ENCODE data around the gene EHD1. TPM values are rescaled to one million over a fixed set of nuclear protein-coding genes. Genes with fewer than 3 reads are reported as not detected.
A peak's percentile ranks its signal among the peaks of the same experiment; 100 is the strongest.

The EHD1 gene
- polyA plus RNA-seq, 2 of the 4 experiments (the other 2 are of a cell fraction): 25.9 to 37.8 TPM

DNA sequence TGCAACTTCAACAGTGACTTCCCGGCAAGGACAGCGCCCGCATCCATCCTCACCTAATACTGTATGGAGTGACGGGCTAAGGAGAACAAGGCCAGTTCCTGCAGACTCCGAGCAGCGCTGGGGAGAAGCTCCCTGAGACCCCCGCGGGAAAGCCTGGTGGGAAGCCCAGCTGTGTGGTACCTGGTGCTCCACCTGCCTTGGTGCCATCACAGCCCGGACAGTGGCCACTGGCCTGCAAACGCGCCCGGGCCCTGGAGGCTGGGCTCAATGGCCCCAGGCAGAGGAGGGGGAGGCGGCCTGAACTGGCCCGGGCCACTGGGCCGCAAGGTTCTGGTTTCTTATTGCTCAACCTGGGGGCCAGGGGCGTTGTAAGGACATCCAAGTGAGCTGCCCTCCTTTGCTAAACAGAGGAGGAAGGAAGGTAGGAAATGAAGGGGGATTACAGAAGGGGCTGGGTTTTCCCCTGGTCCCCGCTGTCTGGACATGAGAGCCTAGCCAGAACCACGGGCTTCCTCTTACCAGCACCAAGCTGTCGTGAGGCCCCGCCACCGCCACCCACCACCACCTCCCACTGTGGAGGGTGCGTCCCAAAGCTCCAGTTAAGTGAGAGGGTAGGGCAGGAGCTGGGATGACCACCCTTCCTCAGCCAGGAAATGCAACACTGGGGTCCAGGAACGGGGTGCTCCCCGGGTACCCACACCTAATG, 25.5 kb downstream of the EHD1 start:
- Histone ChIP-seq H3K27ac (peak overlapping the region; percentile 91 to 92), H3K4me2 (no peak overlapping the region; the same call in 2 of the 3 replicates), H3K4me3 (no peak overlapping the region), H3K9me3 (no peaks in the 10 kb centered on the region), H3K4me1 (peaks cover 96% of the 10 kb centered on the region)
- FAIRE-seq: no peak
- POLR2A ChIA-PET: interaction anchor here (1.1 kb wide), 1 partner anchor 27 kb away, joined by 3 read pairs; no protein-coding TSS in a partner anchor
- WGBS (ENCODE audit: missing lambda C conversion rate): 88% methylated on average over 22 of the region's 24 CpGs
- TF ChIP-seq HOXA7 (CRISPR knock-in tag; IDR thresholded peaks at IDR 0.05) (no peak), EHF (CRISPR knock-in tag; IDR thresholded peaks at IDR 0.05) (no peak), ZC3H11A (IDR thresholded peaks at IDR 0.05) (no peak), CBX8 (IDR thresholded peaks at IDR 0.05) (no peak), SMC3 (IDR thresholded peaks at IDR 0.05) (no peak), RAD21 (conservative IDR thresholded peaks at IDR 0.05 in 1 of 2, IDR thresholded peaks at IDR 0.05 in 1 of 2) (no peak), NFE2L2 (conservative IDR thresholded peaks at IDR 0.05; ENCODE audit: low read length) (no peak), TFCP2L1 (CRISPR knock-in tag; IDR thresholded peaks at IDR 0.05) (no peak), CHD4 (IDR thresholded peaks at IDR 0.05; ENCODE audit: borderline replicate concordance) (no peak), JUNB (IDR thresholded peaks at IDR 0.05) (no peak), ZFP36 (IDR thresholded peaks at IDR 0.05; ENCODE audit: borderline replicate concordance, partially characterized antibody) (no peak)
- TF ChIP-seq, protein P1, sequence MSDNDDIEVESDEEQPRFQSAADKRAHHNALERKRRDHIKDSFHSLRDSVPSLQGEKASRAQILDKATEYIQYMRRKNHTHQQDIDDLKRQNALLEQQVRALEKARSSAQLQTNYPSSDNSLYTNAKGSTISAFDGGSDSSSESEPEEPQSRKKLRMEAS (IDR thresholded peaks at IDR 0.05): no peak
- TF ChIP-seq, protein P2, sequence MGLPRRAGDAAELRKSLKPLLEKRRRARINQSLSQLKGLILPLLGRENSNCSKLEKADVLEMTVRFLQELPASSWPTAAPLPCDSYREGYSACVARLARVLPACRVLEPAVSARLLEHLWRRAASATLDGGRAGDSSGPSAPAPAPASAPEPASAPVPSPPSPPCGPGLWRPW (IDR thresholded peaks at IDR 0.05): no peak
- TF ChIP-seq, protein P3, sequence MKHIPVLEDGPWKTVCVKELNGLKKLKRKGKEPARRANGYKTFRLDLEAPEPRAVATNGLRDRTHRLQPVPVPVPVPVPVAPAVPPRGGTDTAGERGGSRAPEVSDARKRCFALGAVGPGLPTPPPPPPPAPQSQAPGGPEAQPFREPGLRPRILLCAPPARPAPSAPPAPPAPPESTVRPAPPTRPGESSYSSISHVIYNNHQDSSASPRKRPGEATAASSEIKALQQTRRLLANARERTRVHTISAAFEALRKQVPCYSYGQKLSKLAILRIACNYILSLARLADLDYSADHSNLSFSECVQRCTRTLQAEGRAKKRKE (CRISPR knock-in tag; IDR thresholded peaks at IDR 0.05; ENCODE audit: low read depth): no peak
- TF ChIP-seq, protein P4, sequence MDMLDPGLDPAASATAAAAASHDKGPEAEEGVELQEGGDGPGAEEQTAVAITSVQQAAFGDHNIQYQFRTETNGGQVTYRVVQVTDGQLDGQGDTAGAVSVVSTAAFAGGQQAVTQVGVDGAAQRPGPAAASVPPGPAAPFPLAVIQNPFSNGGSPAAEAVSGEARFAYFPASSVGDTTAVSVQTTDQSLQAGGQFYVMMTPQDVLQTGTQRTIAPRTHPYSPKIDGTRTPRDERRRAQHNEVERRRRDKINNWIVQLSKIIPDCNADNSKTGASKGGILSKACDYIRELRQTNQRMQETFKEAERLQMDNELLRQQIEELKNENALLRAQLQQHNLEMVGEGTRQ (IDR thresholded peaks at IDR 0.05): no peak
- no peak for ATAC-seq
- CTCF ChIA-PET: interaction anchor here (0.5 to 39.4 kb wide), 11 partner anchors 5 to 462 kb away, joined by 3 to 1607 read pairs (median 4); partner anchors contain the start of genes ARL2, CDC42BPG and EHD1
- no peak for DNase-seq (ENCODE audit: low read depth in 1 of 2, low spot score in 1 of 2)

DNA sequence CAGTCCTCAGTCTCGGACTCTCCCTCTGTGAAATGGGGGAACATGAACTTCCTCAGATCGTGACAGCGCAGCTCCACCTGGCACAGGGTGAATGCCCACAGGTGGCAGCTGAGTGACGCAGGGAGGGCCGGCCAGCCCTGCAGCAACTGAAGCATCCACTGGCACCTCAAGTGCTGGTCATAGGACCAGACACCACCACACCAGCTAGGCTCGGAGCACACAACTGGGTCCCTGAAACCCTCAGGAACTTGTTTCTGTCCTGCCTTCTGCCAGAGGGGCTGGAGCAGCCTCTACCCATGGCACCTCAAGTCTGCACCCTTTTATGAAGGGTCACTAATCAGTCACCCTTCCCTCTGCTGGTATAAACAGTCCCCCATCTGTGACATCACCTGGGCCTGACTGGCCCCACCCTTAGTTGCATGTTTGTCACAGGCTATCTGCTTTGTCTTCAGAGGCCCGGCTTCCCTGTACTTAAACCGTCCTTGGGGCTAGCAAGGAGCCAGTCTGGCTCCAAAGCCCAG, 26.5 kb downstream of the EHD1 start:
- H3K4me2 ChIP-seq: no peak overlapping the region
- TF ChIP-seq EP300 (IDR thresholded peaks at IDR 0.05) (no peak), CEBPB (IDR thresholded peaks at IDR 0.05) (no peak), HOXA7 (CRISPR knock-in tag; IDR thresholded peaks at IDR 0.05) (no peak), POLR2AphosphoS2 (conservative IDR thresholded peaks at IDR 0.05; ENCODE audit: low read length) (0 out of 2 replicates have a peak, but pooled peaks have one; percentile 3)
- 90% methylated on average over 6 of the region's 8 CpGs for WGBS (ENCODE audit: missing lambda C conversion rate)
- H3K27ac ChIP-seq: peak overlapping the region; percentile 52 to 92; a peak in 5 of 6 replicates
- DNase-seq (ENCODE audit: low read depth in 1 of 2, low spot score in 1 of 2) (no peak), FAIRE-seq (no peak), ATAC-seq (no peak)
- ChIA-PET CTCF (interaction anchor here (1.4 to 39.4 kb wide), 5 partner anchors 4 to 162 kb away, joined by 3 to 1607 read pairs (median 462); partner anchors contain the start of genes ARL2, CDC42BPG and EHD1), POLR2A (no interaction called here)
- H3K4me3 ChIP-seq: no peak overlapping the region
- peaks cover 93% of the 10 kb centered on the region for H3K4me1 ChIP-seq
- H3K9me3 ChIP-seq: no peaks in the 10 kb centered on the region

DNA sequence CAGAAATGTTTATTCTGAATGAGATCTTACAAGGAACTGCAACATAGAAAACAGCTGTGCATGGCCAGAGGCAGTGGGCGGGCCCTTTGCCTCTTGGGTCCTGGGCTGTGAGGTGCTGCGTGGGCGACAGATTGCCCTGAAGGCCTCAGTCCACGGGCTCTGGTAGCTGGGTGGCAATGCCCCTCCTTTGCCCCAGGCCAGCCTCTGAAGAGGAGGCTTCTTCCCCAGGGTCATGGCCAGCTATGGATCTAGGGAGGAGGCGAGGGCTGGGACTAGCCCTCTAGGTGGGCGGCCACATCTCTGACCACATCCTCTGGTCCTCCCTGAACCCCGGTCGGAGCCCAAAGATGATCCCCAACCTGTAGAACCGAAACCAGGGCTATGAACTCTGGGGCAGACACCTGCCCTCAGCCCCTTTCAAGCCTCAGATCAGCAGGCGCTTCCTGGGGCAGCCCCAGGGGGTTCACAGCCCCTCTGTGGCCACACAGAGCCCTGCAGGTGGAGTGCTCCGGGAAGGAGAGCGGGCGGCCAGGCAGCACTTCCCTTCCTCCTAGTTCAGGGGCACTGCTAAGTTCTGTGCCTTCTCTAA, 27.3 kb downstream of the EHD1 start:
- DNase-seq (ENCODE audit: low read depth in 1 of 2, low spot score in 1 of 2) (no peak), FAIRE-seq (no peak), ATAC-seq (no peak)
- peak overlapping the region; percentile 23; the same call in 1 of the 3 replicates for H3K4me2 ChIP-seq
- peaks cover 92% of the 10 kb centered on the region for H3K4me1 ChIP-seq
- no peak overlapping the region for H3K4me3 ChIP-seq
- ChIA-PET CTCF (interaction anchor here (1.4 to 39.4 kb wide), 5 partner anchors 3 to 145 kb away, joined by 3 to 1607 read pairs (median 462); partner anchors contain the start of genes BATF2, CDC42BPG and EHD1), POLR2A (interaction anchor here (1.4 kb wide), 1 partner anchor 27 kb away, joined by 3 read pairs; the partner anchor contains the start of gene EHD1)
- no peak for TF ChIP-seq ZFP36 (IDR thresholded peaks at IDR 0.05; ENCODE audit: borderline replicate concordance, partially characterized antibody)
- TF ChIP-seq, protein P5, sequence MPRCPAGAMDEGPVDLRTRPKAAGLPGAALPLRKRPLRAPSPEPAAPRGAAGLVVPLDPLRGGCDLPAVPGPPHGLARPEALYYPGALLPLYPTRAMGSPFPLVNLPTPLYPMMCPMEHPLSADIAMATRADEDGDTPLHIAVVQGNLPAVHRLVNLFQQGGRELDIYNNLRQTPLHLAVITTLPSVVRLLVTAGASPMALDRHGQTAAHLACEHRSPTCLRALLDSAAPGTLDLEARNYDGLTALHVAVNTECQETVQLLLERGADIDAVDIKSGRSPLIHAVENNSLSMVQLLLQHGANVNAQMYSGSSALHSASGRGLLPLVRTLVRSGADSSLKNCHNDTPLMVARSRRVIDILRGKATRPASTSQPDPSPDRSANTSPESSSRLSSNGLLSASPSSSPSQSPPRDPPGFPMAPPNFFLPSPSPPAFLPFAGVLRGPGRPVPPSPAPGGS (IDR thresholded peaks at IDR 0.05): no peak
- no peak for TF ChIP-seq KDM5A (IDR thresholded peaks at IDR 0.05)
- TF ChIP-seq, protein P4 (IDR thresholded peaks at IDR 0.05): no peak
- no peak for TF ChIP-seq RARB (CRISPR knock-in tag; IDR thresholded peaks at IDR 0.05)
- TF ChIP-seq, protein P6, sequence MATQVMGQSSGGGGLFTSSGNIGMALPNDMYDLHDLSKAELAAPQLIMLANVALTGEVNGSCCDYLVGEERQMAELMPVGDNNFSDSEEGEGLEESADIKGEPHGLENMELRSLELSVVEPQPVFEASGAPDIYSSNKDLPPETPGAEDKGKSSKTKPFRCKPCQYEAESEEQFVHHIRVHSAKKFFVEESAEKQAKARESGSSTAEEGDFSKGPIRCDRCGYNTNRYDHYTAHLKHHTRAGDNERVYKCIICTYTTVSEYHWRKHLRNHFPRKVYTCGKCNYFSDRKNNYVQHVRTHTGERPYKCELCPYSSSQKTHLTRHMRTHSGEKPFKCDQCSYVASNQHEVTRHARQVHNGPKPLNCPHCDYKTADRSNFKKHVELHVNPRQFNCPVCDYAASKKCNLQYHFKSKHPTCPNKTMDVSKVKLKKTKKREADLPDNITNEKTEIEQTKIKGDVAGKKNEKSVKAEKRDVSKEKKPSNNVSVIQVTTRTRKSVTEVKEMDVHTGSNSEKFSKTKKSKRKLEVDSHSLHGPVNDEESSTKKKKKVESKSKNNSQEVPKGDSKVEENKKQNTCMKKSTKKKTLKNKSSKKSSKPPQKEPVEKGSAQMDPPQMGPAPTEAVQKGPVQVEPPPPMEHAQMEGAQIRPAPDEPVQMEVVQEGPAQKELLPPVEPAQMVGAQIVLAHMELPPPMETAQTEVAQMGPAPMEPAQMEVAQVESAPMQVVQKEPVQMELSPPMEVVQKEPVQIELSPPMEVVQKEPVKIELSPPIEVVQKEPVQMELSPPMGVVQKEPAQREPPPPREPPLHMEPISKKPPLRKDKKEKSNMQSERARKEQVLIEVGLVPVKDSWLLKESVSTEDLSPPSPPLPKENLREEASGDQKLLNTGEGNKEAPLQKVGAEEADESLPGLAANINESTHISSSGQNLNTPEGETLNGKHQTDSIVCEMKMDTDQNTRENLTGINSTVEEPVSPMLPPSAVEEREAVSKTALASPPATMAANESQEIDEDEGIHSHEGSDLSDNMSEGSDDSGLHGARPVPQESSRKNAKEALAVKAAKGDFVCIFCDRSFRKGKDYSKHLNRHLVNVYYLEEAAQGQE (IDR thresholded peaks at IDR 0.05): no peak
- H3K9me3 ChIP-seq: no peaks in the 10 kb centered on the region
- 56% methylated on average over 11 of the region's 13 CpGs for WGBS (ENCODE audit: missing lambda C conversion rate)
- peak overlapping the region; percentile 52 to 92 for H3K27ac ChIP-seq

All from A549 (cell line).